Endodermal cell (in vitro differentiated cells): Measurements from ENCODE around the gene GHRHR. TPM values are rescaled to one million over a fixed set of nuclear protein-coding genes. Genes with fewer than 3 reads are reported as not detected.

Experiments
- DNase-seq: peaks from one replicate; pipeline ENCODE4 v3.0.0-alpha.2; 2017
- H3K27ac ChIP-seq: 2 replicates; pipeline ENCODE4 v1.5.1; 2013; ENCODE audit warnings: mild to moderate bottlenecking, low read depth, low read length, moderate library complexity
- H3K27me3 ChIP-seq: 2 replicates; pipeline ENCODE4 v1.6.1; 2013; ENCODE audit warnings: mild to moderate bottlenecking, low read length, moderate library complexity; ENCODE audit not compliant: insufficient read depth, control insufficient read depth, poor library complexity, severe bottlenecking
- H3K36me3 ChIP-seq: 2 replicates; pipeline ENCODE4 v1.7.0; 2013; ENCODE audit warnings: mild to moderate bottlenecking, low read length, moderate library complexity; ENCODE audit not compliant: control insufficient read depth, insufficient read depth
- H3K4me1 ChIP-seq: one replicate; pipeline ENCODE4 v1.7.0; 2013; ENCODE audit warnings: low read length; ENCODE audit not compliant: control insufficient read depth, insufficient read depth
- H3K4me3 ChIP-seq: 2 replicates; pipeline ENCODE4 v1.5.1; 2013; ENCODE audit warnings: mild to moderate bottlenecking, low read length, moderate library complexity
- H3K9ac ChIP-seq: 2 replicates; pipeline ENCODE4 v1.6.1; 2013; ENCODE audit warnings: mild to moderate bottlenecking, low read length, moderate library complexity; ENCODE audit not compliant: poor library complexity, severe bottlenecking; ENCODE audit errors: extremely low read depth
- H3K9me3 ChIP-seq: 2 replicates; pipeline ENCODE4 v1.6.1; 2013; ENCODE audit warnings: mild to moderate bottlenecking, low read length, moderate library complexity; ENCODE audit not compliant: control insufficient read depth
- H3K27ac Mint-ChIP-seq: 2 replicates; pipeline ENCODE4 v1.8.0; 2020; ENCODE audit warnings: mixed read lengths
- H3K27me3 Mint-ChIP-seq: 2 replicates; pipeline ENCODE4 v1.8.0; 2021; ENCODE audit warnings: mild to moderate bottlenecking, mixed read lengths; ENCODE audit not compliant: insufficient read depth
- H3K36me3 Mint-ChIP-seq: 2 replicates; pipeline ENCODE4 v1.8.0; 2020; ENCODE audit warnings: low read depth, mixed read lengths
- H3K4me1 Mint-ChIP-seq: 2 replicates; pipeline ENCODE4 v1.8.0; 2020; ENCODE audit warnings: mixed read lengths
- H3K4me3 Mint-ChIP-seq: 2 replicates; pipeline ENCODE4 v1.8.0; 2020; ENCODE audit warnings: mild to moderate bottlenecking, moderate library complexity, mixed read lengths
- H3K9me3 Mint-ChIP-seq: 2 replicates; pipeline ENCODE4 v1.8.0; 2020; ENCODE audit warnings: mild to moderate bottlenecking, mixed read lengths
- WGBS, 2 experiments: methylation state at CpG; one replicate each; pipeline versions ENCODE4 v1.1.5 to v1.1.7; 2013; ENCODE audit warnings: missing lambda C conversion rate in 2 of 2, mixed read lengths in 1 of 2; ENCODE audit not compliant: insufficient coverage in 1 of 2, insufficient read length in 1 of 2; 5-methylcytosine and 5-hydroxymethylcytosine counted together
- total RNA-seq, 2 donors: library from RNA; stranded (reverse); fragmentation: NEBNext Ultra II Directional in 1 of 2; extraction: Animal tissue kit (Norgen Biotek cat#: 25700) in 1 of 2; gene quantifications; 2 replicates in 1 of 2; 3 replicates in 1 of 2; pipeline ENCODE4 v1.2.1, GENCODE V29; 2021
- TF ChIP-seq, protein P1 (sequence below): fragments of 200-600 bp; sonication (generic); conservative IDR thresholded peaks from 2 replicates; pipeline ENCODE4 v1.5.0; 2021; ENCODE audit warnings: antibody characterized with exemption, mild to moderate bottlenecking

Gene GHRHR
- total RNA-seq, 2 donors from 2014 or later, result not detected

- Histone ChIP-seq H3K36me3 (no peaks in the 10 kb centered on the region), H3K27me3 (peaks cover 14% of the 10 kb centered on the region), H3K4me1 (no peaks in the 10 kb centered on the region), H3K9me3 (no peaks in the 10 kb centered on the region), H3K27ac (no peak overlapping the region), H3K4me3 (no peak overlapping the region), H3K9ac (no peak overlapping the region)
- H3K4me3 Mint-ChIP-seq, result no peak overlapping the region
- DNase-seq, result no peak
- 92% methylated on average over 2 of the region's 2 CpGs; no CpG with 5 or more reads in 1 of the 2 experiments for WGBS, 2 experiments
- no peaks in the 10 kb centered on the region for H3K36me3 Mint-ChIP-seq
- H3K9me3 Mint-ChIP-seq, result no peaks in the 10 kb centered on the region
- no peak overlapping the region for H3K27ac Mint-ChIP-seq
- peaks cover 4% of the 10 kb centered on the region for H3K4me1 Mint-ChIP-seq
- TF ChIP-seq, protein P1, sequence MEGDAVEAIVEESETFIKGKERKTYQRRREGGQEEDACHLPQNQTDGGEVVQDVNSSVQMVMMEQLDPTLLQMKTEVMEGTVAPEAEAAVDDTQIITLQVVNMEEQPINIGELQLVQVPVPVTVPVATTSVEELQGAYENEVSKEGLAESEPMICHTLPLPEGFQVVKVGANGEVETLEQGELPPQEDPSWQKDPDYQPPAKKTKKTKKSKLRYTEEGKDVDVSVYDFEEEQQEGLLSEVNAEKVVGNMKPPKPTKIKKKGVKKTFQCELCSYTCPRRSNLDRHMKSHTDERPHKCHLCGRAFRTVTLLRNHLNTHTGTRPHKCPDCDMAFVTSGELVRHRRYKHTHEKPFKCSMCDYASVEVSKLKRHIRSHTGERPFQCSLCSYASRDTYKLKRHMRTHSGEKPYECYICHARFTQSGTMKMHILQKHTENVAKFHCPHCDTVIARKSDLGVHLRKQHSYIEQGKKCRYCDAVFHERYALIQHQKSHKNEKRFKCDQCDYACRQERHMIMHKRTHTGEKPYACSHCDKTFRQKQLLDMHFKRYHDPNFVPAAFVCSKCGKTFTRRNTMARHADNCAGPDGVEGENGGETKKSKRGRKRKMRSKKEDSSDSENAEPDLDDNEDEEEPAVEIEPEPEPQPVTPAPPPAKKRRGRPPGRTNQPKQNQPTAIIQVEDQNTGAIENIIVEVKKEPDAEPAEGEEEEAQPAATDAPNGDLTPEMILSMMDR, result no peak
- peaks cover 24% of the 10 kb centered on the region for H3K27me3 Mint-ChIP-seq
Measured at GRCh38 chr7:30968294-30968693, 4.5 kb downstream of the GHRHR start.

- H3K36me3 Mint-ChIP-seq, result no peaks in the 10 kb centered on the region
- Histone ChIP-seq H3K9ac (no peak overlapping the region), H3K4me1 (no peaks in the 10 kb centered on the region), H3K36me3 (no peaks in the 10 kb centered on the region), H3K4me3 (no peak overlapping the region), H3K27ac (no peak overlapping the region), H3K27me3 (peaks cover 11% of the 10 kb centered on the region), H3K9me3 (no peaks in the 10 kb centered on the region)
- DNase-seq, result no peak
- H3K4me3 Mint-ChIP-seq, result no peak overlapping the region
- WGBS, 2 experiments, result 80 to 88% methylated on average over 3 to 7 of the region's 7 CpGs
- no peak overlapping the region for H3K27ac Mint-ChIP-seq
- TF ChIP-seq, protein P1, result no peak
- H3K9me3 Mint-ChIP-seq, result no peaks in the 10 kb centered on the region
- H3K4me1 Mint-ChIP-seq, result peaks cover 7% of the 10 kb centered on the region
- H3K27me3 Mint-ChIP-seq, result peaks cover 25% of the 10 kb centered on the region
Measured at GRCh38 chr7:30968747-30969603, 5.2 kb downstream of the GHRHR start.

- no peaks in the 10 kb centered on the region for H3K9me3 Mint-ChIP-seq
- H3K9ac ChIP-seq, result no peak overlapping the region
- H3K4me3 Mint-ChIP-seq, result no peak overlapping the region
- H3K27ac ChIP-seq, result no peak overlapping the region
- no peaks in the 10 kb centered on the region for H3K36me3 Mint-ChIP-seq
- peaks cover 11% of the 10 kb centered on the region for H3K27me3 ChIP-seq
- peaks cover 7% of the 10 kb centered on the region for H3K4me1 Mint-ChIP-seq
- H3K9me3 ChIP-seq, result no peaks in the 10 kb centered on the region
- no peaks in the 10 kb centered on the region for H3K36me3 ChIP-seq
- H3K27ac Mint-ChIP-seq, result no peak overlapping the region
- no peaks in the 10 kb centered on the region for H3K4me1 ChIP-seq
- whole genome bisulfite sequencing, 2 experiments, result 90% methylated on average over 1 of the region's 1 CpG; no CpG with 5 or more reads in 1 of the 2 experiments
- H3K4me3 ChIP-seq, result no peak overlapping the region
- TF ChIP-seq, protein P1, result no peak
- peaks cover 21% of the 10 kb centered on the region for H3K27me3 Mint-ChIP-seq
- DNase-seq, result no peak
Measured at GRCh38 chr7:30969604-30969970, 5.8 kb downstream of the GHRHR start.
